ENCODE results near the gene NTHL1. TPM values are rescaled to one million over a fixed set of nuclear protein-coding genes. Genes with fewer than 3 reads are reported as not detected.

Gene NTHL1
- total and polyA plus RNA-seq, 2 donors (not counting 3 experiments of a cell fraction or from before 2014, with no cell fraction given) = 39.8 to 65.8 TPM

GRCh38 chr16:2037115-2037514 is 10.5 kb downstream of the NTHL1 start:
- ChIA-PET POLR2A (no interaction called here), CTCF (interaction anchor here (0.7 kb wide), 1 partner anchor 14 kb away, joined by 3 read pairs; no protein-coding TSS in a partner anchor)
- no peak overlapping the region for H3K4me2 ChIP-seq (ENCODE audit: insufficient read depth, low read length)
- H3K27me3 ChIP-seq (ENCODE audit: control insufficient read depth in 2 of 2, insufficient read depth in 2 of 2, low read length in 2 of 2) = no peaks in the 10 kb centered on the region
- H3K79me2 ChIP-seq (ENCODE audit: control insufficient read depth, insufficient read depth, low read length) = peaks cover 10% of the 10 kb centered on the region
- H4K20me1 ChIP-seq (replicated peaks; ENCODE audit: control insufficient read depth, extremely low read depth, insufficient read depth, low read length) = no peaks in the 10 kb centered on the region
- no peaks in the 10 kb centered on the region for H3K9me3 ChIP-seq (replicated peaks; ENCODE audit: control insufficient read depth, insufficient read depth, low read length)
- H3K9ac ChIP-seq (replicated peaks; ENCODE audit: extremely low read depth, insufficient read depth, low read length) = no peak overlapping the region
- dilution Hi-C loops (cut with MboI; ENCODE audit: extremely low pct_ligation_motif_present, low sequenced_read_pairs) (loop anchor here (25.0 kb wide), 1 partner anchor 125 kb away; the partner anchor contains the start of gene TRAF7), intact Hi-C loops (cut with micrococcal nuclease) (no loop called here)
- H3K4me1 ChIP-seq (ENCODE audit: control insufficient read depth, extremely low read depth, insufficient read depth, low read length) = peaks cover 40% of the 10 kb centered on the region
- DNase-seq (ENCODE audit: low read depth, low spot score) = no peak
- H2AFZ ChIP-seq (ENCODE audit: low read depth, low read length) = no peak overlapping the region
- no peak for TF ChIP-seq GATA2 (IDR thresholded peaks at IDR 0.05; ENCODE audit: insufficient read depth, insufficient read length, low read depth, low read length)
- peaks cover 0 to 10% of the 10 kb centered on the region in 2 experiments for H3K36me3 ChIP-seq (ENCODE audit: control insufficient read depth in 2 of 2, extremely low read depth in 1 of 2, insufficient read depth in 2 of 2, low read length in 2 of 2)
- no peak overlapping the region for H3K4me3 ChIP-seq (replicated peaks in 1 of 3; ENCODE audit: insufficient read depth in 1 of 3, low read depth in 1 of 3, low read length in 3 of 3)
- no peaks in the 10 kb centered on the region for H3K9me1 ChIP-seq (replicated peaks; ENCODE audit: control insufficient read depth, extremely low read depth, insufficient read depth, low read length)
- FAIRE-seq = no peak
- no peak overlapping the region for H3K27ac ChIP-seq (ENCODE audit: insufficient read depth, low read depth, low read length)
- no TSS peak for BruUV-seq (replicated peaks)

DNA sequence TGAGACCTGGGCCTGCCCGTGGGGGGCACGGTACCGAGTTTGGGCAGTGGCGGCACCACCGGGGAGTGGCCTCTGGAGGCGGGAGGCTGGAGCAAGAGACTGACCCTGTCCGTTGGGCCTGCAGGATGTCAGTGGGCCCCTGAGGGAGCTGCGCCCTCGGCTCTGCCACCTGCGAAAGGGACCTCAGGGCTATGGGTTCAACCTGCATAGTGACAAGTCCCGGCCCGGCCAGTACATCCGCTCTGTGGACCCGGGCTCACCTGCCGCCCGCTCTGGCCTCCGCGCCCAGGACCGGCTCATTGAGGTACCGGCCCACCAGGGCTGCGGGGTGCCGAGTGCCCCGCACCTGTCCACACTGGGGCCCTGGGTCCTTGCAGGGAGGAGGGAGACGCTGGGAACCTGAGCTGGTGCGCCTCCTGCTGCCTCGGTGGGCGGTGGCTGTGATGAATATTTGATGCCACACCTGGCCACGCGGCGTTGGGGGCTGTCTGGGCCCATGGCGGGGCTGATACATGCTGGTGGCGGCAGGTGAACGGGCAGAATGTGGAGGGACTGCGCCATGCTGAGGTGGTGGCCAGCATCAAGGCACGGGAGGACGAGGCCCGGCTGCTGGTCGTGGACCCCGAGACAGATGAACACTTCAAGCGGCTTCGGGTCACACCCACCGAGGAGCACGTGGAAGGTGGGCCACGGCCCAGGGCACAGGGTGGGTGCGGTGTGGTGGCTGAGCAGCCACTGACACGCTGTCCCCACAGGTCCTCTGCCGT is 11.3 kb downstream of the NTHL1 start:
- H3K4me1 ChIP-seq (ENCODE audit: control insufficient read depth, extremely low read depth, insufficient read depth, low read length) = peaks cover 42% of the 10 kb centered on the region
- H3K27ac ChIP-seq (ENCODE audit: insufficient read depth, low read depth, low read length) = peak overlapping the region; percentile 62
- dilution Hi-C loops (cut with MboI; ENCODE audit: extremely low pct_ligation_motif_present, low sequenced_read_pairs) (loop anchor here (25.0 kb wide), 1 partner anchor 126 kb away; the partner anchor contains the start of gene TRAF7), intact Hi-C loops (cut with micrococcal nuclease) (no loop called here)
- no TSS peak for BruUV-seq (replicated peaks)
- peak overlapping the region; percentile 37 for H3K9ac ChIP-seq (replicated peaks; ENCODE audit: extremely low read depth, insufficient read depth, low read length)
- H3K9me1 ChIP-seq (replicated peaks; ENCODE audit: control insufficient read depth, extremely low read depth, insufficient read depth, low read length) = no peaks in the 10 kb centered on the region
- H3K36me3 ChIP-seq (ENCODE audit: control insufficient read depth in 2 of 2, extremely low read depth in 1 of 2, insufficient read depth in 2 of 2, low read length in 2 of 2) = peaks cover 0 to 10% of the 10 kb centered on the region in 2 experiments
- peaks cover 10% of the 10 kb centered on the region for H3K79me2 ChIP-seq (ENCODE audit: control insufficient read depth, insufficient read depth, low read length)
- ChIA-PET POLR2A (no interaction called here), CTCF (interaction anchor here (1.0 to 1.7 kb wide), 3 partner anchors 11 to 104 kb away, joined by 3 to 6 read pairs (median 3); partner anchors contain the start of genes NTHL1 and TSC2)
- no peaks in the 10 kb centered on the region for H3K9me3 ChIP-seq (replicated peaks; ENCODE audit: control insufficient read depth, insufficient read depth, low read length)
- DNase-seq (ENCODE audit: low read depth, low spot score) (no peak), FAIRE-seq (no peak)
- no peak overlapping the region for H3K4me3 ChIP-seq (replicated peaks in 1 of 3; ENCODE audit: insufficient read depth in 1 of 3, low read depth in 1 of 3, low read length in 3 of 3)
- TF ChIP-seq JUN (IDR thresholded peaks at IDR 0.05; ENCODE audit: borderline replicate concordance, insufficient read depth, insufficient read length, low read depth) = no peak
- TF ChIP-seq, protein P1, sequence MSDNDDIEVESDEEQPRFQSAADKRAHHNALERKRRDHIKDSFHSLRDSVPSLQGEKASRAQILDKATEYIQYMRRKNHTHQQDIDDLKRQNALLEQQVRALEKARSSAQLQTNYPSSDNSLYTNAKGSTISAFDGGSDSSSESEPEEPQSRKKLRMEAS (IDR thresholded peaks at IDR 0.05; ENCODE audit: insufficient read depth, insufficient read length) = no peak
- no peak for TF ChIP-seq CTCF (IDR thresholded peaks at IDR 0.05; ENCODE audit: extremely low read depth in 1 of 2, insufficient read depth in 1 of 2, low read depth in 1 of 2, low read length in 2 of 2)
- no peak for TF ChIP-seq MYC (IDR thresholded peaks at IDR 0.05; ENCODE audit: low read depth, low read length)
- TF ChIP-seq POLR2AphosphoS5 (IDR thresholded peaks at IDR 0.05; ENCODE audit: insufficient read depth, low read depth, low read length) = no peak
- TF ChIP-seq FOS (IDR thresholded peaks at IDR 0.05; ENCODE audit: borderline replicate concordance, insufficient read depth, low read length) = no peak
- TF ChIP-seq EZH2 (IDR thresholded peaks at IDR 0.05; ENCODE audit: borderline replicate concordance, low read depth, low read length, severe bottlenecking) = no peak
- no peak for TF ChIP-seq GATA2 (IDR thresholded peaks at IDR 0.05; ENCODE audit: insufficient read depth, insufficient read length, low read depth, low read length)
- TF ChIP-seq POLR2A (IDR thresholded peaks at IDR 0.05; ENCODE audit: low read depth, low read length) = no peak
- peak overlapping the region; percentile 27 for H3K4me2 ChIP-seq (ENCODE audit: insufficient read depth, low read length)
- H2AFZ ChIP-seq (ENCODE audit: low read depth, low read length) = no peak overlapping the region
- H3K27me3 ChIP-seq (ENCODE audit: control insufficient read depth in 2 of 2, insufficient read depth in 2 of 2, low read length in 2 of 2) = no peaks in the 10 kb centered on the region
- no peaks in the 10 kb centered on the region for H4K20me1 ChIP-seq (replicated peaks; ENCODE audit: control insufficient read depth, extremely low read depth, insufficient read depth, low read length)

Data from endothelial cell of umbilical vein (primary cell).